WTC11 (cell line): ENCODE results near the gene MMAB. TPM values are rescaled to one million over a fixed set of nuclear protein-coding genes. Genes with fewer than 3 reads are reported as not detected.

Experiments used
- AR ChIP-seq: fragments of 250-450 bp; sonication (Bioruptor Pico); IDR thresholded peaks from 2 replicates; pipeline ENCODE4 v1.9.0; 2021; ENCODE audit warnings: mild to moderate bottlenecking
- ATF1 ChIP-seq: sonication (generic); formaldehyde crosslinking; IDR thresholded peaks from 2 replicates; pipeline ENCODE4 v1.8.1; 2023; ENCODE audit warnings: mild to moderate bottlenecking, moderate library complexity, missing genetic modification reagents
- ATF2 ChIP-seq: sonication (generic); formaldehyde crosslinking; IDR thresholded peaks from 2 replicates; pipeline ENCODE4 v1.8.1; 2022; ENCODE audit warnings: low read depth, missing genetic modification reagents, borderline replicate concordance
- ERG ChIP-seq: fragments of 250-450 bp; sonication (Bioruptor Pico); IDR thresholded peaks from 2 replicates; pipeline ENCODE4 v1.8.0; 2021; ENCODE audit warnings: mild to moderate bottlenecking
- ETV6 ChIP-seq: sonication (generic); formaldehyde crosslinking; IDR thresholded peaks from 2 replicates; pipeline ENCODE4 v1.8.1; 2022; ENCODE audit warnings: mild to moderate bottlenecking, missing genetic modification reagents
- FOXP1 ChIP-seq: sonication (generic); formaldehyde crosslinking; IDR thresholded peaks from 2 replicates; pipeline ENCODE4 v1.8.0; 2022; ENCODE audit warnings: missing genetic modification reagents, mild to moderate bottlenecking, moderate library complexity, borderline replicate concordance
- GABPB1 ChIP-seq: sonication (generic); formaldehyde crosslinking; IDR thresholded peaks from 2 replicates; pipeline ENCODE4 v1.8.1; 2023; ENCODE audit warnings: mild to moderate bottlenecking, missing genetic modification reagents
- GTF2I ChIP-seq: fragments of 250-450 bp; sonication (Bioruptor Pico); conservative IDR thresholded peaks from 2 replicates; pipeline ENCODE4 v1.4.0; 2021; ENCODE audit warnings: mild to moderate bottlenecking
- IRF2 ChIP-seq: sonication (generic); formaldehyde crosslinking; IDR thresholded peaks from 2 replicates; pipeline ENCODE4 v1.8.0; 2022; ENCODE audit warnings: low read depth, missing genetic modification reagents, borderline replicate concordance
- JUN ChIP-seq: sonication (generic); formaldehyde crosslinking; IDR thresholded peaks from 2 replicates; pipeline ENCODE4 v1.8.0; 2023; ENCODE audit warnings: mild to moderate bottlenecking, missing genetic modification reagents
- KAT7 ChIP-seq: sonication (generic); formaldehyde crosslinking; IDR thresholded peaks from 2 replicates; pipeline ENCODE4 v1.8.1; 2023; ENCODE audit warnings: missing genetic modification reagents, mild to moderate bottlenecking, borderline replicate concordance
- MXD4 ChIP-seq: fragments of 250-450 bp; sonication (Bioruptor Pico); IDR thresholded peaks from 2 replicates; pipeline ENCODE4 v1.8.0; 2021; ENCODE audit warnings: mild to moderate bottlenecking, moderate library complexity, borderline replicate concordance
- NFYB ChIP-seq: sonication (generic); formaldehyde crosslinking; conservative IDR thresholded peaks from 2 replicates; pipeline ENCODE4 v1.8.0; 2022; ENCODE audit warnings: low read depth, missing genetic modification reagents
- NR2C2 ChIP-seq: sonication (generic); formaldehyde crosslinking; IDR thresholded peaks from 2 replicates; pipeline ENCODE4 v1.8.0; 2022; ENCODE audit warnings: mild to moderate bottlenecking, missing genetic modification reagents
- NR3C1 ChIP-seq: sonication (generic); formaldehyde crosslinking; conservative IDR thresholded peaks from 2 replicates; pipeline ENCODE4 v1.8.1; 2023; ENCODE audit warnings: low read depth, mild to moderate bottlenecking, missing genetic modification reagents
- PRRX2 ChIP-seq: fragments of 250-450 bp; sonication (Bioruptor Pico); IDR thresholded peaks from 2 replicates; pipeline ENCODE4 v1.8.0; 2021; ENCODE audit warnings: mild to moderate bottlenecking
- SOX15 ChIP-seq: fragments of 250-450 bp; sonication (Bioruptor Pico); IDR thresholded peaks from 2 replicates; pipeline ENCODE4 v1.9.0; 2021; ENCODE audit warnings: mild to moderate bottlenecking
- TCF7 ChIP-seq: sonication (generic); formaldehyde crosslinking; IDR thresholded peaks from 2 replicates; pipeline ENCODE4 v1.8.0; 2022; ENCODE audit warnings: mild to moderate bottlenecking, low read depth, missing genetic modification reagents, moderate library complexity
- ZNF232 ChIP-seq: sonication (generic); formaldehyde crosslinking; IDR thresholded peaks from 2 replicates; pipeline ENCODE4 v1.8.0; 2022; ENCODE audit warnings: mild to moderate bottlenecking, missing genetic modification reagents
- ZNF281 ChIP-seq: sonication (generic); formaldehyde crosslinking; IDR thresholded peaks from 2 replicates; pipeline ENCODE4 v1.8.0; 2023; ENCODE audit warnings: mild to moderate bottlenecking, missing genetic modification reagents
- ZNF317 ChIP-seq: sonication (generic); formaldehyde crosslinking; IDR thresholded peaks from 2 replicates; pipeline ENCODE4 v1.8.1; 2023; ENCODE audit warnings: low read depth, mild to moderate bottlenecking, moderate library complexity, missing genetic modification reagents, borderline replicate concordance
- ZNF423 ChIP-seq: fragments of 250-450 bp; sonication (Bioruptor Pico); IDR thresholded peaks from 2 replicates; pipeline ENCODE4 v2.1.2; 2022; ENCODE audit warnings: mild to moderate bottlenecking, moderate library complexity
- ZNF512 ChIP-seq: sonication (generic); formaldehyde crosslinking; IDR thresholded peaks from 2 replicates; pipeline ENCODE4 v1.8.1; 2022; ENCODE audit warnings: missing genetic modification reagents, borderline replicate concordance
- ZNF532 ChIP-seq: fragments of 250-450 bp; sonication (Bioruptor Pico); IDR thresholded peaks from 2 replicates; pipeline ENCODE4 v1.9.0; 2021; ENCODE audit warnings: mild to moderate bottlenecking, borderline replicate concordance
- total RNA-seq: library from RNA; stranded (reverse); gene quantifications from 3 replicates; pipeline ENCODE4 v1.2.3, GENCODE V29; 2021

MMAB gene
- total RNA-seq, 1 experiment from 2014 or later, result 22.0 TPM

GRCh38 chr12:109573029-109573913 lies at the start of gene MMAB, which contains the start of gene MVK (continued):
- TF ChIP-seq AR (CRISPR knock-in tag), result no peak
- no peak for TF ChIP-seq ZNF532
- no peak for TF ChIP-seq JUN (CRISPR knock-in tag)
- TF ChIP-seq IRF2 (CRISPR knock-in tag), result no peak
- TF ChIP-seq ZNF281, result no peak
- TF ChIP-seq SOX15 (CRISPR knock-in tag), result no peak
- TF ChIP-seq ZNF232, result peak; percentile 74
- no peak for TF ChIP-seq ZNF317 (CRISPR knock-in tag)
- TF ChIP-seq GABPB1 (CRISPR knock-in tag), result peak; percentile 76
- TF ChIP-seq GTF2I (CRISPR knock-in tag), result no peak
- TF ChIP-seq MXD4 (CRISPR knock-in tag), result peak; percentile 70; the same call in 1 of the 2 replicates
- 0 out of 2 replicates have a peak, but pooled peaks have one; percentile 29 for TF ChIP-seq KAT7 (CRISPR knock-in tag)
- peak; percentile 54; the same call in 1 of the 2 replicates for TF ChIP-seq ERG (CRISPR knock-in tag)
- no peak for TF ChIP-seq PRRX2 (CRISPR knock-in tag)
- peak; percentile 95 for TF ChIP-seq FOXP1 (CRISPR knock-in tag)
- 0 out of 2 replicates have a peak, but pooled peaks have one; percentile 23 for TF ChIP-seq TCF7 (CRISPR knock-in tag)
- 0 out of 2 replicates have a peak, but pooled peaks have one; percentile 30 for TF ChIP-seq ATF2 (CRISPR knock-in tag)
- no peak for TF ChIP-seq NR3C1 (CRISPR knock-in tag)
- no peak for TF ChIP-seq ZNF512
- peak; percentile 54 for TF ChIP-seq ETV6 (CRISPR knock-in tag)
- TF ChIP-seq NFYB (CRISPR knock-in tag), result peak; percentile 81
- peak; percentile 23; the same call in 1 of the 2 replicates for TF ChIP-seq NR2C2
- peak; percentile 84; the same call in 1 of the 2 replicates for TF ChIP-seq ATF1 (CRISPR knock-in tag)
- no peak for TF ChIP-seq ZNF423 (CRISPR knock-in tag)
